GM23338 (cell line): ENCODE measurements around the gene TMEM132D. TPM values are rescaled to one million over a fixed set of nuclear protein-coding genes. Genes with fewer than 3 reads are reported as not detected.

Experiments used
- ATAC-seq: fragments of 200-7000 bp; cut with Tn5 transposase; 3 replicates; pipeline ENCODE4 v1.9.1; 2020
- DNase-seq: peaks from one replicate; pipeline ENCODE4 v3.0.0-alpha.2; 2015; ENCODE audit warnings: low spot score
- H2AFZ ChIP-seq: fragments of 200-600 bp; sonication (generic); 2 replicates; pipeline ENCODE4 v1.8.0; 2016; ENCODE audit warnings: antibody characterized with exemption, mild to moderate bottlenecking, moderate library complexity
- H3F3A ChIP-seq: fragments of 200-600 bp; sonication (generic); replicated peaks from 2 replicates; pipeline ENCODE4 v1.8.0; 2017; ENCODE audit warnings: antibody characterized with exemption, mixed run types, low read depth
- H3K27ac ChIP-seq: fragments of 200-600 bp; sonication (generic); 2 replicates; pipeline ENCODE4 v1.6.1; 2016; ENCODE audit warnings: low read depth
- H3K27me3 ChIP-seq: fragments of 200-600 bp; sonication (generic); 2 replicates; pipeline ENCODE4 v1.8.0; 2016; ENCODE audit warnings: mild to moderate bottlenecking, mixed run types, moderate library complexity; ENCODE audit not compliant: insufficient read depth
- H3K36me3 ChIP-seq: fragments of 200-600 bp; sonication (generic); 2 replicates; pipeline ENCODE4 v1.8.0; 2016; ENCODE audit warnings: mild to moderate bottlenecking; ENCODE audit not compliant: insufficient read depth
- H3K4me1 ChIP-seq: fragments of 200-600 bp; sonication (generic); 2 replicates; pipeline ENCODE4 v1.8.0; 2016; ENCODE audit warnings: mild to moderate bottlenecking, moderate library complexity; ENCODE audit not compliant: insufficient read depth
- H3K4me2 ChIP-seq: fragments of 200-600 bp; sonication (generic); 2 replicates; pipeline ENCODE4 v1.7.1; 2017; ENCODE audit warnings: mixed run types
- H3K4me3 ChIP-seq: fragments of 200-600 bp; sonication (generic); 2 replicates; pipeline ENCODE4 v1.6.1; 2016; ENCODE audit warnings: mixed run types
- H3K79me2 ChIP-seq: fragments of 200-600 bp; sonication (generic); replicated peaks from 2 replicates; pipeline ENCODE4 v1.8.0; 2017; ENCODE audit warnings: mild to moderate bottlenecking; ENCODE audit not compliant: insufficient read depth
- H3K9me2 ChIP-seq: fragments of 200-600 bp; sonication (generic); 2 replicates; pipeline ENCODE4 v1.8.0; 2017; ENCODE audit not compliant: insufficient read depth
- H4K20me1 ChIP-seq: fragments of 200-600 bp; sonication (generic); replicated peaks from 2 replicates; pipeline ENCODE4 v1.8.0; 2017; ENCODE audit warnings: mild to moderate bottlenecking; ENCODE audit not compliant: insufficient read depth
- H3K27ac Mint-ChIP-seq: 2 replicates; pipeline ENCODE4 v1.8.0; 2020; ENCODE audit warnings: inconsistent platforms, mild to moderate bottlenecking, moderate library complexity, mixed read lengths
- H3K27me3 Mint-ChIP-seq: 3 replicates; pipeline ENCODE4 v1.8.0; 2022; ENCODE audit warnings: low read depth, mild to moderate bottlenecking, moderate library complexity, mixed read lengths, inconsistent platforms; ENCODE audit not compliant: insufficient read depth, poor library complexity
- H3K36me3 Mint-ChIP-seq: 3 replicates; pipeline ENCODE4 v1.8.0; 2021; ENCODE audit warnings: low read depth, mild to moderate bottlenecking, inconsistent platforms, moderate library complexity, mixed read lengths
- H3K4me1 Mint-ChIP-seq: 3 replicates; pipeline ENCODE4 v1.8.0; 2020; ENCODE audit warnings: mild to moderate bottlenecking, inconsistent platforms, mixed read lengths
- H3K4me3 Mint-ChIP-seq: 3 replicates; pipeline ENCODE4 v1.8.0; 2021; ENCODE audit warnings: moderate library complexity, mild to moderate bottlenecking, inconsistent platforms, mixed read lengths
- H3K9me3 Mint-ChIP-seq: 3 replicates; pipeline ENCODE4 v1.8.0; 2020; ENCODE audit warnings: moderate library complexity, mild to moderate bottlenecking, inconsistent platforms, mixed read lengths
- CREB1 ChIP-seq: fragments of 250-450 bp; sonication (Bioruptor Pico); IDR thresholded peaks from 2 replicates; pipeline ENCODE4 v1.5.0; 2020; ENCODE audit warnings: low read depth, mild to moderate bottlenecking, moderate library complexity
- EZH2 ChIP-seq: fragments of 200-600 bp; sonication (generic); IDR thresholded peaks from one replicate; pipeline ENCODE4 v1.8.0; 2017; ENCODE audit warnings: antibody characterized with exemption, mild to moderate bottlenecking, low read depth; ENCODE audit not compliant: unreplicated experiment
- EZH2phosphoT487 ChIP-seq: fragments of 200-600 bp; sonication (generic); IDR thresholded peaks from one replicate; pipeline ENCODE4 v1.8.1; 2018; ENCODE audit warnings: antibody characterized with exemption; ENCODE audit not compliant: unreplicated experiment
- JUNB ChIP-seq: IDR thresholded peaks from one replicate; pipeline ENCODE4 v1.6.1; 2016; ENCODE audit warnings: antibody characterized with exemption; ENCODE audit not compliant: unreplicated experiment
- NANOG ChIP-seq: IDR thresholded peaks from 2 replicates; pipeline ENCODE4 v1.6.1; 2016; ENCODE audit warnings: antibody characterized with exemption, borderline replicate concordance
- POLR2AphosphoS5 ChIP-seq: IDR thresholded peaks from 2 replicates; pipeline ENCODE4 v1.6.1; 2016; ENCODE audit warnings: antibody characterized with exemption, low read depth
- REST ChIP-seq: IDR thresholded peaks from one replicate; pipeline ENCODE4 v1.6.1; 2018; ENCODE audit warnings: antibody characterized with exemption; ENCODE audit not compliant: unreplicated experiment
- STAT1 ChIP-seq: IDR thresholded peaks from one replicate; pipeline ENCODE4 v1.6.1; 2016; ENCODE audit warnings: antibody characterized with exemption; ENCODE audit not compliant: unreplicated experiment
- ZNF114 ChIP-seq: fragments of 250-450 bp; sonication (Bioruptor Pico); IDR thresholded peaks from 2 replicates; pipeline ENCODE4 v1.5.0; 2020; ENCODE audit warnings: mild to moderate bottlenecking, moderate library complexity
- ZNF331 ChIP-seq: fragments of 250-450 bp; sonication (Bioruptor Pico); IDR thresholded peaks from 2 replicates; pipeline ENCODE4 v1.5.0; 2020; ENCODE audit warnings: low read depth, mild to moderate bottlenecking, moderate library complexity
- ZNF462 ChIP-seq: fragments of 250-450 bp; sonication (Bioruptor Pico); IDR thresholded peaks from 2 replicates; pipeline ENCODE4 v1.5.0; 2020; ENCODE audit warnings: mild to moderate bottlenecking, moderate library complexity
- polyA plus RNA-seq: library from polyadenylated mRNA; unstranded; fragments of >200 nt; fragmentation: Nextera tagmentation; extraction: Ambion mirVana; gene quantifications from 2 replicates; pipeline ENCODE4 v1.2.1, GENCODE V29; 2016
- total RNA-seq: library from RNA; depleted of rRNA; stranded (reverse); fragments of >200 nt; shearing (Covaris generic); gene quantifications from 2 replicates; pipeline ENCODE4 v1.2.3, GENCODE V29; 2014
- TF ChIP-seq, protein P1 (sequence below), 2 experiments: fragments of 200-600 bp in 1 of 2; sonication (generic) in 1 of 2; conservative IDR thresholded peaks; 2 replicates each; pipeline versions ENCODE4 v1.5.1 to v1.6.1; 2016 to 2017; ENCODE audit warnings: antibody characterized with exemption in 2 of 2, low read depth in 2 of 2, mild to moderate bottlenecking in 2 of 2, moderate library complexity in 1 of 2
- TF ChIP-seq, protein P2 (sequence below): IDR thresholded peaks from 2 replicates; pipeline ENCODE4 v1.6.1; 2016; ENCODE audit warnings: antibody characterized with exemption

TMEM132D gene
- total and polyA plus RNA-seq, 2 experiments from 2014 or later: 0.44 to 5.3 TPM

DNA sequence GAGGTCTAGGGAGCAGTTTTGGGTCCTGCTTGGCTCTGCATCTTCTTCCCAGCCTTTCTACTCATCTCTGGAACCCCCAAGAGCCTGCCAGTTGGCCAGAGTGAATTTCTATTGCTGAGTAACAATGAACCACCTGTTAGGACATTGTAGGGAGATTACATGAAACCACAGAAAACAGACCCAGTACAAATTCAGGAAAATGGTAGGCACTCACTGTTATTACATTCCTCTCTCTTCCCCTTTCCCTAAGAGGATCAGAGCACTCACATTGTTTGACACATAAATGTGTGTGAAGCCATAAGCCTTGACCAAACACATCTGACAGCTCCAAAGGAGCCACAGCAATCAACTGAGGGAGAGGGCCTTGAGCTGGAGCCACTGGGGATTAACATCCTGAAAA, 216.1 kb downstream of the TMEM132D start:
- no peak for ATAC-seq

More for the DNA sequence above, 216.1 kb downstream of the TMEM132D start:
- no peak for DNase-seq
- no peaks in the 10 kb centered on the region for H3K4me1 Mint-ChIP-seq
- H3K79me2 ChIP-seq: no peaks in the 10 kb centered on the region
- no peak overlapping the region for H3K4me3 Mint-ChIP-seq
- H3K9me3 Mint-ChIP-seq: peaks cover 99% of the 10 kb centered on the region
- H3K4me2 ChIP-seq: no peak overlapping the region
- no peak overlapping the region for H3K27ac Mint-ChIP-seq
- H3K27me3 Mint-ChIP-seq: peaks cover 3% of the 10 kb centered on the region
- no peak overlapping the region for H2AFZ ChIP-seq
- 0 out of 2 replicates have a peak, but pooled peaks cover 4% of the 10 kb centered on the region for H3K36me3 ChIP-seq
- no peaks in the 10 kb centered on the region for H3K27me3 ChIP-seq
- no peaks in the 10 kb centered on the region for H4K20me1 ChIP-seq
- no peak overlapping the region for H3K27ac ChIP-seq
- no peak overlapping the region for H3K4me3 ChIP-seq
- TF ChIP-seq NANOG (no peak), JUNB (no peak), ZNF331 (CRISPR knock-in tag) (no peak), ZNF114 (CRISPR knock-in tag) (no peak), EZH2phosphoT487 (no peak), REST (no peak), ZNF462 (no peak), EZH2 (no peak), STAT1 (no peak), CREB1 (CRISPR knock-in tag) (no peak), POLR2AphosphoS5 (no peak)
- TF ChIP-seq, protein P1, sequence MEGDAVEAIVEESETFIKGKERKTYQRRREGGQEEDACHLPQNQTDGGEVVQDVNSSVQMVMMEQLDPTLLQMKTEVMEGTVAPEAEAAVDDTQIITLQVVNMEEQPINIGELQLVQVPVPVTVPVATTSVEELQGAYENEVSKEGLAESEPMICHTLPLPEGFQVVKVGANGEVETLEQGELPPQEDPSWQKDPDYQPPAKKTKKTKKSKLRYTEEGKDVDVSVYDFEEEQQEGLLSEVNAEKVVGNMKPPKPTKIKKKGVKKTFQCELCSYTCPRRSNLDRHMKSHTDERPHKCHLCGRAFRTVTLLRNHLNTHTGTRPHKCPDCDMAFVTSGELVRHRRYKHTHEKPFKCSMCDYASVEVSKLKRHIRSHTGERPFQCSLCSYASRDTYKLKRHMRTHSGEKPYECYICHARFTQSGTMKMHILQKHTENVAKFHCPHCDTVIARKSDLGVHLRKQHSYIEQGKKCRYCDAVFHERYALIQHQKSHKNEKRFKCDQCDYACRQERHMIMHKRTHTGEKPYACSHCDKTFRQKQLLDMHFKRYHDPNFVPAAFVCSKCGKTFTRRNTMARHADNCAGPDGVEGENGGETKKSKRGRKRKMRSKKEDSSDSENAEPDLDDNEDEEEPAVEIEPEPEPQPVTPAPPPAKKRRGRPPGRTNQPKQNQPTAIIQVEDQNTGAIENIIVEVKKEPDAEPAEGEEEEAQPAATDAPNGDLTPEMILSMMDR (conservative IDR thresholded peaks at IDR 0.05; ENCODE audit: low read depth in 2 of 2): no peak
- TF ChIP-seq, protein P2, sequence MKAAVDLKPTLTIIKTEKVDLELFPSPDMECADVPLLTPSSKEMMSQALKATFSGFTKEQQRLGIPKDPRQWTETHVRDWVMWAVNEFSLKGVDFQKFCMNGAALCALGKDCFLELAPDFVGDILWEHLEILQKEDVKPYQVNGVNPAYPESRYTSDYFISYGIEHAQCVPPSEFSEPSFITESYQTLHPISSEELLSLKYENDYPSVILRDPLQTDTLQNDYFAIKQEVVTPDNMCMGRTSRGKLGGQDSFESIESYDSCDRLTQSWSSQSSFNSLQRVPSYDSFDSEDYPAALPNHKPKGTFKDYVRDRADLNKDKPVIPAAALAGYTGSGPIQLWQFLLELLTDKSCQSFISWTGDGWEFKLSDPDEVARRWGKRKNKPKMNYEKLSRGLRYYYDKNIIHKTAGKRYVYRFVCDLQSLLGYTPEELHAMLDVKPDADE: no peak
- H3F3A ChIP-seq: no peaks in the 10 kb centered on the region
- H3K9me2 ChIP-seq: no peaks in the 10 kb centered on the region
- H3K36me3 Mint-ChIP-seq: peaks cover 24% of the 10 kb centered on the region
- no peaks in the 10 kb centered on the region for H3K4me1 ChIP-seq
